ENCODE measurements around the gene OR8B4.
"Not testable (repeated sequence)": the region's sequence is repeated elsewhere in the genome, so short reads cannot be mapped to it uniquely, and the experiment has no call there.

Gene OR8B4, protein sequence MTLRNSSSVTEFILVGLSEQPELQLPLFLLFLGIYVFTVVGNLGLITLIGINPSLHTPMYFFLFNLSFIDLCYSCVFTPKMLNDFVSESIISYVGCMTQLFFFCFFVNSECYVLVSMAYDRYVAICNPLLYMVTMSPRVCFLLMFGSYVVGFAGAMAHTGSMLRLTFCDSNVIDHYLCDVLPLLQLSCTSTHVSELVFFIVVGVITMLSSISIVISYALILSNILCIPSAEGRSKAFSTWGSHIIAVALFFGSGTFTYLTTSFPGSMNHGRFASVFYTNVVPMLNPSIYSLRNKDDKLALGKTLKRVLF

DNA sequence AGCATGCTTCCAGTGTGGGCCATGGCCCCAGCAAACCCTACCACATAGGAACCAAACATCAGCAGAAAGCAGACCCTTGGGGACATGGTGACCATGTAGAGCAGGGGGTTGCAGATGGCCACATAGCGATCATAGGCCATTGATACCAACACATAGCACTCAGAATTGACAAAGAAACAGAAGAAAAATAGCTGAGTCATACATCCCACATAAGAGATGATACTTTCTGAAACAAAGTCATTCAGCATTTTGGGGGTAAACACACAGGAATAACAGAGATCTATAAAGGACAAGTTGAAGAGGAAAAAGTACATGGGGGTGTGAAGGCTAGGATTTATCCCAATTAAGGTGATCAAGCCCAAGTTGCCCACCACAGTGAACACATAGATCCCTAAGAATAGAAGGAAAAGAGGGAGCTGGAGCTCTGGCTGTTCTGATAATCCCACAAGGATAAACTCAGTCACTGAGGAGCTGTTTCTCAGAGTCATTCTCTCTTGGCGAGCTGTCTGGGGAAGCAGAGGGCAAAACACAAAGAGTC is at the start of gene OR8B4:
OR8B4 (minus strand) TSS at position 488 of the 538 bp plus-strand sequence; CDS start at position 488, 0 bp downstream.
- no peak for DNase-seq

DNA sequence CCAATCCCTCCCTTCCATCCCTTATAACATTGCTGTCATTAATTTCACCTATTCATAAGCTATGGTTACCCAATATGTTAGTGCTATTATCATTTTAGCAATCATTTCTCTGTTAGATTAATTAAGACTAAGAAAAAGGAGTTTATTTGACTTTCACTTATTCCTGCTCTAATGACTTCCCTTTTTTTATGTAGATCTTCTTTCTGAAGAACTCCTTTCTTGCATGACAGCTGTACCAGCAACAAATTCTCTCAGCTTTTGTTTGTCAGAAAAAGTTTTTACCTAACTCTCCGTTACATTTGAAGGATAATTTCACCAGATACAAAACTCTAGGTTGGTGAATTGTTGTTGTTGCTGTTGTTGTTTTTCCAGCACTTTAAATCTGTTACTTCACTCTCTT is 49.4 kb upstream of the OR8B4 start:
- DNase-seq: no peak

DNA sequence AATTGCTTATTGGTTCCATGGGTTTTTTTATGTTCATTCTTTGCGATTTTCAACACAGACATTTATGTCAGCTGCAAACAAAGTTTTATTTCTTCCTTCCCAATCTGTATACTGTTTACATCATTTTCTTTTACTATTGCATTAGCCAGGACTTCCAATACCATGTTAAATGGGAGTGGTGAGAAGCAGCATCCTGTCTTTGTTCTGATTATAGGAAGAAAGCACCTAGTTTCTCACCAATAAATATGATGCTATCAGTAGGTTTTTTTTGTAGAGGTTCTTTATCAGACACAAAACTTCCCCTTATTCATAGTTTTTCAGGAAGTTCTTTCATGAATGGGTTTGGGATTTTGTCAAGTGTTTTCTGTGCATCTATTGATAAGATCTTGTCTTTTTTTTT is 48.8 kb upstream of the OR8B4 start:
- DNase-seq: no peak

DNA sequence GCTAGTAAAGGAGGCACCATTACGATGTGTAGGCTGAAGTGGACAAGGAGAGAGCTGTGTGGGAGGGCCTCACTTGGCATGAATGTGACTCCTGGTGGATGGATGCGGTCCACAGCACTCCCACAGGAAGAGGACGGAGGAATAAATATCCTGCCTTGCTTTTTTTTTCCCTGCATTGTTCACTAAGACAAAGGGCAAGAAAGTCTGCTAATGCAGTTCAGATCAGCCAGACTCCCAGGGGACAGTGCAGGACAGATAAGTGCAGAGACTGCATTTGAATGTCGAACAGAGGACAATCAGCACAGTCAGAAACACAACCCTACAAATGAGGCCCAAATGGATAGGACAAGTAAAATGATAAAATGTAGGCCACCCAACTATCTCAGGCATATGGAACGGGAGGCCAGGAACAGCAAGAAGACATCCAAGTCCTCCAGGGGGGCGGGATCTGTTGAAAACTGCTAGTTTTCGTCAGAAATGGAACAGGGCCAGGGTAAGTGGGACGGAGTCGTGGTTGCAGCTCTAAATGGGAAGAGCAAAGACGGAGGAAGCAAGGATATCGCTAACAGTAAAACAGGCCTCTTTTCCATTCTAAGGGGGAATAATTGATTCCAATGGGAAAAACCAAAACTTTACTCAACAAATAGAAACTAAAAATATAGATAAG is 46.0 kb upstream of the OR8B4 start:
- no peak for DNase-seq

DNA sequence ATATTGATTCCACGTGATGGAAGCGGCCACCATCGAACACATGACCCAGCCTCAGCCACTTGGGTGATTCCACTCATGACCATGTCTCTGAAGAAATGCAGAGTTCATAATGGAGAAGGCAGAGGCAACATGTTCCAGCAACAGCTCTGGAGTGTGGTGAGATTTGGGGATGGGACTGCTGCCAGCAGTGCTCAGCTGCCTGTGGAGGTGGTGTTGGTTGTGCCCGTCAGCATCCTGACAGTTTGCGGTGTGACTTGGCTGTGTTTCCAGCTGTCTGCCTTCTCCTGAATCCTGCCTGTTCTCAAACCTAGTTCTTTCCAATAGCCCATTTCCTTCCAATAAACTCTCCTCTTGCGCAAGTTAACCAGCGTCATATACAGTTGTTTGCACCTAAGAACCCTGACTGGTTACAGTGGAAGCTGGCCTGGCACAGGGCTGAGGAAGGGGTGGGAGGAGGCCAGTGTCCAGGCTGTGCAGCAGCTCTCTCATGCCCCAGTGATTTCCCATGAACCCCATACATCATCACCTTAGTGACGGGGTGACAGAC is 42.8 kb upstream of the OR8B4 start:
- DNase-seq: no peak

DNA sequence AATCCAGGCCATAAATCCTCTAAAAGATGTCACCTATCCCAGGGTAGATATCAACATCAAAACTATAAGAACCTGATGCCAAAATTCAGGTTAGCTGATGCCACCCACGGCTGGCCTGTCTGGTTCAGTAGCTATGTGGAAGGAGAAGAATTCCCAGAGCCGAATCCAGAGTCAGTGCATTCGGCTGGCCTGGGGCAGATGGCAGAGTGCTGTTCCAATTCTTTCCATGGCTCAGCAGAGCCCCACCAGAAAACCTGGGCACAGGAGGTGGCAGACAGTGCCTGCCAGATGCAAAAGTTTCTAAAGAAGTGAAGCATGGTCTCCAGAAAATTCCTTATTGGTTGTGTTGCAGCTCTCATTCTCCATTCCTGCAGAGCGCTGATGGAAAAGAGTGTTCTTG is 40.7 kb upstream of the OR8B4 start:
- no peak for DNase-seq

DNA sequence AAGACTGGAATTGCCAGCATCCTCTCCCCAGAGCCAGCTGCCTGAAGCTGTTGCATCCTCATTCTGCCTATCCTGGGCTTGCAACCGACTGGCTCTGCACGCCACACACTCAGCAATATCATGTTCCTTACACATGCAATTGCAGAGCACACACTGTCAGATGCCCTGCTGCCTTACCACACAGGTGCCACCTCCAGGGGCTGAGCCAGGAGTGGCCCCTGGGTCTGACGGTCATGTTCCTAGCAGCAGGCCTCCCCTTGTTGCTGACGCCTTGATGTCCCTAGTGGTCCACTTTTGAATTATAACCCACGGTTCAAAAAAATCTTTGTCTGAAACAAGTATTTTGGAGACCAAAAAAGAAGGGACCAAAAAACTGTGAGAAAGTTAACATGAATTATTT is 39.3 kb upstream of the OR8B4 start:
- no peak for DNase-seq

DNA sequence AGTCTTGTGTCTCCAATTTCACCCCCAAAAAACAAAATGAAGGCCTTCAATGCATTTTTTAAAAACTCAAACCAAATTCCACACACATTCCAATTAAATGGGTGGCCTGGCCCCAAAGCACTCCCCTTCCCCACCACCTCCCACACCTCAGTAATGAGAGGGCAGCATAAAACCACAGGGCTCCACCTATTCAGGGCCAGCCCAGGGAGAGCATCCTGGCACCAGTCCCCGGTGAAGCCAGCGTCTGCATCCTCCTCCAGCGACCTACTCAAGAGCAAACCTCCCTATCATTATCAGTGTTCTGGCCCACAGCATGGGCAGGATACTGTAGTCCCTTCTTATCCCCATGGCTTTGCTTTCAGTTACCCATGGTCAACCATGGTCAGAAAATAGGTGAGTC is 38.7 kb upstream of the OR8B4 start:
- DNase-seq: no peak

DNA sequence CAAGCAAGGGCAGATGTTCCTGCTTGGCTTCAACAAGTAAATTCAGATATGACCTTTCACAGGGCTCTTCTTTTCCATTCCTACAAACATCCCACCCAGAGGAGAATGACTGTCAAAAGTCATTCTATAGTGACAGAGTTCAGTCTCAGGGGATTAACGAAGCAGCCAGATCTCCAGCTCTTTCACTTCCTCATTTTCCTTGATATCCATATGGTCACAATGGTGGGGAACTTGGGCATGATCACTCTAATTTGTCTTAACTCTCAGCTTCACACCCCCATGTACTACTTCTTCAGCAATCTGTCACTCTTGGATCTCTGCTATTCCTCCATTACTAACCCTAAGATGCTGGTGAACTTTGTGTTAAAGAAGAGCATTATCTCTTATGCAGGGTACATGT is 35.8 kb upstream of the OR8B4 start:
- no peak for DNase-seq

DNA sequence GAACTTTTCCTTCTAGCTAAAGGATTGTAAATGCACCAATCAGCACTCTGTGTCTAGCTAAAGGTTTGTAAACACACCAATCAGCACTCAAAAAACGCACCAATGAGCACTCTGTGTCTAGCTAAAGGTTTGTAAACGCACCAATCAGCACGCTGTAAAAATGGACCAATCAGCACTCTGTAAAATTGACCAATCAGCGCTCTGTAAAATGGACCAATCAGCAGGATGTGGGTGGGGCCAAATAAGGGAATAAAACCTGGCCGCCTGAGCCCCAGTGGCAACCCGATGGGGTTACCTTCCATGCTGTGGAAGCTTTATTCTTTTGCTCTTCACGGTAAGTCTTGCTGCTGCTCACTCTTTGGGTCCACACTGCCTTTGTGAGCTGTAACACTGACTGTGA is 34.7 kb upstream of the OR8B4 start:
- DNase-seq: not testable (repeated sequence)

DNA sequence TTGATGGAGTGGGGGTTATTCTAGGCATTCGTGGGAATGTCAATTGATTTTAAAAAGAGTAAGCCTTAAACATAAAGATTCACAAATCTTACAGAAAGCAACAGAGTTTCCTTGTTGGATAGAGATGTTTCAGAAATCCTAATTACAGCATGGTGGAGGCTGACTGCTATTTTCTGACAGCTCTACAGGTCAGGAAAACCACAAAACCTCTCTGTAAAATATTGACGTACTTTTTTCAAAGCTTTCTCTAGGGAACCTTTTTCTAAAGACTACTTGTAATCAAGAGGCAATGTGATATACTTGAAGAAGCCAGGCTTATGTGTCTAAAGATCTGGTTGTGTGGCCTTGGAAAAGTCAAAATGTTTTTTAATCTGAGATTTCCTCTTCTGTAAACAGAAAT is 29.9 kb upstream of the OR8B4 start:
- no peak for DNase-seq

DNA sequence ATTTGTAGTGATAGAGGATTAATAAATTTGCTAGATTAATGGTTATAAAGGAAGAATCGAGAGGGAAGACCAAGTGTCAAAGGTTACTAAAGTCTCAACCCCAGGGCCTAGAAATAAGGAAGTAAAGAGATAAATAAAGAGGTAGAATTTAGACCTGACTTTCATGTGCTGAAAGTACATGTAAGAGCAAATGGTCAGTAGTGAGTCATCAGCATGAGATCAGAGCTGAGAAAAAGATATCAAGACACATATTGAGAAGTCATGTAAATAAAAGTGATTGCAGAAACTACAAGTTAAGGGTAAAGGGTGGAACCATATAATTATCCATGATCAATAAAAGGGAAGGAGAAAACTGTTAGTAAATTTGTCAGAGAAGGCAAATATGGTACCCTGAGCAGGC is 22.2 kb upstream of the OR8B4 start:
- DNase-seq: no peak

DNA sequence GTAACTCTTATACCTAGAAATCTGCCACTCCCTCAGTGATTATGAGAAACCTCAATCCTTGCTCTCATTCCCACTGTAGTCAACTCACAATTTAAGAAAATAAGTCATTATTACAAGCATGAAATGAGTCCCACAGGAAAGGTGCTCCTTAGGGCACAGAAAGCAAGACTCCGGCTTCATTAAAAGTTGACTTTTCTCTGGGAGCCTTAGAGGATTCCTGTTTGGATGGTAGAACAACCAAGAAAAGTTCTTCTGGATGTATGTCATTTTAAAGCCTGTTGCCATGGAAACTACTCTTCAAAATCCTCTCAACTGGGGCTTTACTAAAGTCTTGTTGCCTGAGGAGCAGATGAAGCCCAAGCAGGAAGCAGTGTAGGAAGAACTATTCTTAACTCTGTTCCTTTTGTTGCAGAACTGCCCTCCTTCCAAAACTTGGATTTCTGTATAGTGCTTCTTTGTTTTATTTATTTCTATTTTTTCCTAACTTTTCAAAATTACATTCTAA is 21.0 kb upstream of the OR8B4 start, which contains the start of gene OR8B8:
OR8B8 (minus strand) TSS at position 51 of the 505 bp plus-strand sequence. CDS start 4,611 bp downstream, outside the sequence.
- no peak for DNase-seq

DNA sequence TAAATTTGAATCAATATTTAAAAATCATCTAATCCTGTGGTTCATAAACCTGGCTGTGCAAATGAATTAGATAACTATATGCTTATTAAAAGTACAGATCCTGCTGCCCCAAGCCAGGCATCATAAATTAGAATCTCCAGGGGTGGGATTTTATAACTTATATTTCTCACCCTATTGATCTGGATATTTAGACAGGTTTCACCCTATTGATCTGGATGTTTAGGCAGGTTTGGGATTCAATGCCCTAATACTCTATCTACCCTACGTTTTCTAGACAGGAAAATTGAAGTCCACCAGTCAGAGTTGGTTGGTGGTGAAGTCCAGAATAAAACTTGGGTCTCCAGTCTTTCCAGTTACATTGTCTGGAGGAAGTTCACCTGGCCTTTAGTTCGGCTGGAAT is 18.2 kb upstream of the OR8B4 start:
- no peak for DNase-seq

DNA sequence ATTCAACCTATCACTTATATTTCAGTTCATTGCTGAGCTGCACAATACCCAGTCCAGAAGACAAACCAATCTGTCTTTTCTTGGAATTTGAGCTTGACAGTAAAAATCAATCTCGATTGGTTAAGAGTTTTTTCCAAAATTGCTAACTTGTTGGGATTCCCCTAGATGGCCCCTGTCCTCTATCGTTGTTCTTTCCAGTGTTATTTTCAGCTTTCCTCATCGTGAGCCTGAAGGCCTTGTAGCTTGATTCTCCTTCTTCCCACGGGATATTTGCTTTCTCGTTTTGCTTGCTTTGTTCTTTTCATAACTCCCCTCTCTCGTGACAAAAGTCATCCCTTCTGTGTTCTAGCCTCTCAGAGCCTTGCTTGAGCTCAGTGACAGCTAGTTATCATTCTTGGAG is 17.8 kb upstream of the OR8B4 start:
- no peak for DNase-seq

DNA sequence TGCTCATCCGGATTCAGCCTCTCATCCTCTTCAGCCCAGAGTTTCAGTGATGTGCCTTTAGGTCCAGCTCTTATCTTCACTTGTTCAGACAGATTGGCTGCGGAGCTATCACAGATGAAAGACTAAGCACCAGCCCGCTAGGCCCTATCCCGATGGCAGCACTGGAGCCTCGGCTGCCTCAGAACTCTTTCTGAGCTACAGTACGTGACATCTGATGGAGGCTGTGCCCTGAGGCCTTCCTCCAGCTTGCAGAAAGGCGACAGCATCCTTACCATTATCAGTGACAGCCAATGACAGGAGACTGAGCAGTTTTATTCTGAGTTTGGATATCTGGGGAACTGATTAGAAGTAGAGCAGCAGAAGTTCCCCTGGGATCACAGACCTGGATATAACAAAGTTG is 16.8 kb upstream of the OR8B4 start:
- no peak for DNase-seq

DNA sequence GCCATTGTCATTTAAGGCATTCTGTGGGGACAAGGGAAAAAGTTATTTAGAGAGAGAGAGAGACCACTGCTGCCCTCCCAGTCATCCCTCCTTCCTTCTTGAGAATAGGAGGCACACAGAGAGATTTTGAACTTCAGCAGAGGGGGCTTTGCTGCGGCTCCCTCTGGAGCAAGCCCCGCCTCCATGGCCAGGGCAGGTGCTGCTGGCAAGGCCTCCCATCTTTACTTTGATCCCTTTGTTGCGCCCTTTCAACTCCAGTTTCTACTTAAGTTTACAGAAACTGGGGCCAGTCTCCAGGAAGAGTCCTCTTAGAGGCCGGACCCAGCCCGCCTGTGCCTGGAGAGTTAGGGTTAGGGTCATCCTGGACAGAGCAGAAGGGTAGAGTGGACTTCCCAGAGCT is 16.4 kb upstream of the OR8B4 start:
- no peak for DNase-seq

DNA sequence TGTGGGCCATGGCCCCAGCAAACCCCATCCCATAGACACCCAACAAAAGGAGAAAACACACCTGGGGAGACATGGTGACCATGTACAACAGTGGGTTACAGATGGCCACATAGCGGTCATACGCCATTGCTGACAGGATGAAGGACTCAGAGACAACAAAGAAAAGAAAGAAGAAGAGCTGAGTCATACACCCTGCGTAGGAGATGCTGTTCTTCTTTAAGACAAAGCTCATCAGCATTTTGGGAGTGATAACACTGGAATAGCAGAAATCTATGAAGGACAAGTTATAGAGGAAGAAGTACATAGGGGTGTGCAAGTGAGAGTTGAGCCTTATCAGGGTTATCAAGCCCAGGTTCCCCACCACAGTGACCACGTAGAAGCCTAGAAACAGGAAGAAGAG is 15.9 kb upstream of the OR8B4 start:
- no peak for DNase-seq

DNA sequence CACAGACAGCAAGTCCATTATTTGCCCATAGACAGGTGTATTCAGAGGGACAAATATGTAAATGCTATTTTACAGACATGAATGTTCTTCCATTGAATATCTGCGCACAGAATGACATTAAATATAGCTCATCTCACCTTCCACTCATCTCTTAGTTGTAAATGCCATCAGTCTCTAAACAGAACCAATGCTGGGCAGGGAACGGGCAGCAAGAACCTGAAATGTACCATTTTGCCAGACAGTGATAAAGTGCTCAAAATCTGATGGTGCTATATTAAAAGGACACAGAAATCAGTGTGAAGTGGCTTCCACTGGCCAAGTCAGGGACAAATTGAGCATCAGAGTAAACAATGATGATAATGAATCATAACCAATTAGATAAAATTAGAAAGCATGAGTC is 10.0 kb upstream of the OR8B4 start:
- DNase-seq: no peak

DNA sequence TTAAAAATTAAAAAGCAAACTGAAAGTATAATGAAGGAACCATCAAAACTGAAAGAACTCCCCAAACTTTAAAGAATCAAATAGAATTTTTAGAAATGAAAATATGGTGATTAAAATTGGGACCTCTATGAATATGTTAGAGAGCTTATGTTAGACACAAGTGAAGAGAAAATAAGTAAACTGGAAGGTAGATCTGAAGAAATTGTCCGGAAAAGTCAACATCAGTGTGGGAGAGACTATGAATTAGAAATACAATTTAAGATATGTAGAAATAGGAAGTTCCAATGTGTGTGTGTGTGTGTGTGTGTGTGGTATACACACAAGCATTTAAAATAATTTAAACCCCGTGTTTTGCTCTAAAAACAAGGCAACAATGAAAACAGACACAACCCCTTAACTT is 4.9 kb upstream of the OR8B4 start:
- no peak for DNase-seq

DNA sequence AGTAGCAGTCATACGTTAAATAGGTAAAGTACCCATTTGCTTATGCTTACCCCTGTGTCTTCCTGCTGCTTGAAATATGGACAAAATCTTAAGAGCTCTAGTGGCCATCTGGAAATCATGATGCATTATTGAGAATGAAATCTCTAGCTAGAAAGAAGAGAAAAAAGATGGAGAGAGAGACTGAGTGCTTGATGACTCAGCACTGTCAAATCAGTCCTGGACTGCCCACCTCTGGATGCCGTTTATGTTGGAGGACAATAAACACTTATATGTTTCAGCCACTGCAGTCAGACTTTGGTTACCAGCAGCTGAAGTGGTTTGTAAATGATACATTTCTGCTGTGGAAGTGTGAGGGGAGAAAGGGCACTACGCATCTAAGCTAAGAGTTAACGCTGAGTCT is 3.6 kb downstream of the OR8B4 start:
- DNase-seq: no peak

DNA sequence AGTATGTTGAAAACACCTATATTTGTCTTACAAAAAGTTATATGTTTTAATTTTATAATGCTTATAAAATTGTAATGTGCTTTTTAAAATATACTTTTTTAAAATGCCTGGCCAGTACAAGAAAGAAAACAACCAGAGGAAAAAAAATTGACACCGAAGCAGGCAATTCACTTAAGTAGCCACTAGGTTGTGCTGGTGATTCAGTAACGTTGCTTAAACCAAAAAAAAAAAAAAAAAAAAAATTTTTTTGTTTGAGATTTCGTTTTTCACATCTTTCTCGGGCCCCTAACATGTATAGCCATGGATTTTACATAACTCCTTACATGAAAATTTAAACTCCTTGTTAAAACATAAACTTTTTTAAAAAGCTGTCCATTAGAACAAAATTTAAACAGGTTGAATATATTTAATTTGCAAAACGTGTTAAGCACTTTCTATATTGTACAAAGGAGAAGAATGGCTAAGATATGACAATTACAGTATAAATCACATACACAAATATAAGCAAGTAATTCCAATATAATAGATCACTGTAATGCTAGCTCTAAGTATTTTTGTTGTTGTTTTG is 9.2 kb downstream of the OR8B4 start:
- DNase-seq: no peak

DNA sequence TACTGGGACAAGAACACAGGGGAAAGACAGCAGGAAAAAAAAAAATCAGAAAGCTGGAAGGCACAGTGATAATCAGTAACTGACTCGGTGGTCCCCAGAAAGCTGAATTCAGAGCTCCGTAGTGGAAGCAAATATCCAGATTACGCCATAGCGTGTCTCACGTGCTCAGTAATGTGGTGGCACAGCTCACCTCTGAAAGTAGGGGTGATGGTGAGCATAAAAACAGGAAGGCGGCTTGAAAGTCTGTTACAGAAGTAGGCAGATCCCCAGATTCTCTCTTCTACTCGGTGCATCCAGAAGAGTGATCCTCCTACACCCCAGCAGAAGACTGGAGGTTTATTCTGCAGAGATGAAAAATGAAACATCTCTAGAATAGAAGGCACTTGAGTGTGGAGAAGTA is 14.8 kb downstream of the OR8B4 start:
- DNase-seq: no peak

DNA sequence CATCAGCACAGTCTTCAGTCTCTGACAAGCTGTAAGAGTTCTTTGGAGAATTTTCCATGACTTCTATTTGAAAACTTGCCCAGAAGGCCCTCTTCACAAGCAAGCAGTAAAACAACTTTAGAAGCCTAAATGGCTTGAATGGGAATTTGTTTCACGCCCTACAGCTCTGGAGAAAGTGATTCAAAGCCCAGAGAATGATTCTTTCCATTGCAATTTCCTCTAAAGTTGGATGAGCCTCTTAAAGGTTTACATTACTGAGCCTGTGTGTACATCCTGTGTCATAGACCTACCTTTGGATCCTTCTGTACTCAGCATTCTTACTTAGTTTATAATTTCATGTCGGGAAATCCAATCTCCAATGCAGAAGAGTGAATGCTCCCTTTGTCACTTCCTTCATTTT is 19.1 kb downstream of the OR8B4 start:
- no peak for DNase-seq
